ENCODE measurements around the gene GPR45.

The GPR45 gene

DNA sequence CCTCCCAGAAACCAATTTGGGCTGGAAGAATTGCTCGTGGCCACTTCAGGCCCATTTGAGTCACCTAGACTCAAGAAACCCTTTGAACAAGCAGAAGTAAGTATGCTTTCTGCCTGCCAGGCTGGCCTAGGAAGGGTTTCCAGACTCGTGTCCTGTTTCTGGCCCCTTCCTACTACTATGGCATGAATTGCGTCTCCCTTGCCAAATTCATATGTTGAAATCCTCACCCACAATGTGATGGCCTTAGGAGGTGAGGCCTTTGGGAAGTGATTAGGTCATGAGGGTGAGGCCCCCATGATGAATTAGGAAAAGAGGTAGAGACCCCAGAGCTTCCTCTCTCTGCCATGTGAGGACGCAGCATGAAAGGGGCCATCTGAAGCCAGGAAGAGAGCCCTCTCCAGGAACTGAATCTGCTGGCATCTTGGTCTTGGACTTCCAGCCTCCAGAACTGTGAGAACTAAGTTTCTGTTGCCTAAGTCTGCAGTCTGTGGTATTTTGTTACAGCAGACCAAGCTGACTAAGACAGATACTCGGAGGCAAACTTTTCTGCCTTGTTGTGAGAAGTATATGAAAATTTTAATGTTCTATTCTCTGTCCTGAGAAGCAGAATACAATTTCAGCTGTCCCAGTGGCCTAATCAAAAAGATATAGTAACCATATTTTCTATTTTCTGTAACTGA, 13.1 kb downstream of the GPR45 start:
- DNase-seq, result no peak

DNA sequence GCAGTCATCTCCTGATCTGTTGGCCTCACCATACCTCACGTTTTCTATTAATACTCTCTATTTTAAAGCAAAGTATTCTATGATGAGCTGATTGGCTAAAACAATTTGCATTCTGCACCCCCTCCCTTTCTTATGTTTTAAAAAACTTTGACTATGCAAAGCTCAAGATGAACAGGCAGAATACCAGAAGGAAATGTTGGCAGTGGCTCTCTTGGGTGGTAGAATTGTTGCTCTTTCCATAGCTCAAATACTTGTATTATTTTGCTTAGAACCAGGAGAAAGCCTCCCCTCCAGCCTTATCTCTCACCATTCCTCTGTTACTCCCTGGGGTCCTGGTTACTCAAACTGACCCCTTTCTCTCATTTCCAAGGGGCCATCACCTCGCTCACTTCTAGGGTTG, 14.4 kb downstream of the GPR45 start:
- DNase-seq, result no peak

DNA sequence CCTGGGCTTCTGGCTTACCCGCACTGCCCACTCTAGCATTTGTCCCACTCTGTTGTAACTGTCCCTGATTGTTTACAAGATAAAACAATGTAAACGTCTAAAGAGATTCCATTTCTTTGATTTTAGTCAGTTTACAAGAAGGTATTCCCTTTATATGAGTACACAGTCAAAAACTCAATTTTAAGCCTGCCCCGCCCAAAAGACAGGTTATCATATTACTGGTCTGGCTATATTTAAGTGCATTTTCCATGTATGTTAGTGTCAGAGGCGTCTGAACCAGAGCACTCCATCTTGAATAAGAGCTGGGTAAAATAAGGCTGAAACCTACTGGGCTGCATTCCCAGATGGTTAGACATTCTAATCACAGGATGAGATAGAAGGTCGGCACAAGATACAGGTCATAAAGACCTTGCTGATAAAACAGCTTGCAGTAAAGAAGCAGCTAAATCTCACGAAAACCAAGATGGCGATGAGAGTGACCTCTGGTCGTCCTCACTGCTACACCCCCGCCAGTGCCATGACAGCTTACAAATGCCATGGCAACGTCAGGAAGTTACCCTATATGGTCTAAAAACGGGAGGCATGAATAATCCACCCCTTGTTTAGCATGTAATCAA, 15.0 kb downstream of the GPR45 start:
- no peak for DNase-seq

DNA sequence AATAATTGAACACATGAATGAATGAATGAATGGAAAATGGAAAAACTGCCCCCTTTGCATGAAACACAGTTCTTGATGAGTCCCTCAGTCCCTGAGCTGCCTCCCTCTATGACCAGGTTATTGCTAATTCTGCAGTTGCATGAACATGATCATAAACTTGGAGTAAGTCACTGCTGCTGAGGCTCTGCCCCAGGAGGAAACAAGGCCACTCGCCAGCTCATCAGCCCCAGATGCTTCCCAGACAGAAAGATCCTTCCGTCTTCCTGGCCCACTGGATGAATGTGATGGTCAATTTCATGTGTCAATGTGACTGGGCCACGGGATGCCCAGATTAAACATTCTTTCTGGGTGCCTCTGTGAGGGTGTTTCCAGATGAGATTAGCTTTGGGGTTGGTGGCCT, 16.4 kb downstream of the GPR45 start:
- no peak for DNase-seq

DNA sequence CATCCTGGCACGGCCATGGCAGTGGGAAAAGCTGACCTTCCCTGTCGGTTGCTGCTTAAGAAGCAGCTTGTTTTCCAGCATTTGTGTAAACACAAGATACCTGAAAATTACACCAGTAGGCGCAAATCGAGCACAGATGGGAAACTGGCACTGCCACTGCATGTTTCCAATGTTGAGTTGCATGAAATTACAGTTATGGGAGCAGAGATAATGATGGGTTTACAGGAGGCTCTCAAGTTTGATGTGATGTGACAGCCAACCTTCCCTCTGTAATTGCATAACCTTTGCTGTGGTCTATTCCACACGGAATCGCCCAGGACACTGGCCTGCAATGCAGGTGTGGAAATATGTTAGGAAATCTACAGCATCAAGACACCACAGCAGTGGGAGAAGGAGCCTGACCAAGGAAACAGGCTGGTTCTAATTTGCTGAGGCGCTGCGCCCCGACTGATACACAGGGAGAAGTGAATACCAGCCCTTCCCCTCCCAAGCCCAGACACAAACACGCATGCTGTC, 17.4 kb downstream of the GPR45 start:
- DNase-seq, result no peak

DNA sequence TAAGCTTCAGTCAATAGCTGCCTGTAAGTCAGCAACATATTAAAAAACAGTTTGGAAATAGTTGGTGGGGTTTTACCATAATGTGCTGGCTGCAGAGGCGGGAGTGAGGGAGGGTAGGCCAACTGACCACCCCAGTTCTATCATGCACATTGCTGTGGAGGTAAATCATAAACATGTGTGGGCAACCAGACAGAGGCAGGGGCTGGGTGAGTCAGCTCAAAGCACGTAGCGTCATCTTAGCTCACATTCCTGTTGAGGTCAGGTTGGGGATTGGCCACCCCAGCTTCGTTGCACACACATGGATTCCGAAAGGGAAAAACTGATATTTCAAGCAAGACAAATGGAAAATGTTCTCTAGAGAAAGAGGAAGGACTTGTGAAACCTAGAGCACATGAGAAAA, 19.5 kb downstream of the GPR45 start:
- no peak for DNase-seq

DNA sequence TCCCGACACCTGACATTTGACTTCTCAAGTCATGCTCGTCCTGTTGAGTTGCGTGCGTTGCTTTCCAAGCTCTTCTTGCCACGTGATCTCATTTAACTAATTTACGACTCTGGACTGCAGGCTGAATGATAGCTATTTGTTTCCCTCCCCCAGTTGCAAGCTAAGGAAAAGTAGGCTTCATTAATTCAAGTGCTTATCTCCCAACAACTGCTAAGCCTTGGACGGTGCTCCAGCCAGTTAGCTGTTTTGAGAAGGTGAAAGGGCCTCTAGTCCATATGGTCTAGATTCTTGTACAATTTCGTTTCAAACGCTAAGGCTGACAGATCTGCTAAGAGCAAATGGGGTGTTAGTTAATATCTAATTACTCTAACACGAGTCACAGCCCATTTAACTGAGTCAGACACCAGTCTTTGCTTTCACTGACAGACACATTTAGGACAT, 21.1 kb downstream of the GPR45 start:
- no peak for DNase-seq

DNA sequence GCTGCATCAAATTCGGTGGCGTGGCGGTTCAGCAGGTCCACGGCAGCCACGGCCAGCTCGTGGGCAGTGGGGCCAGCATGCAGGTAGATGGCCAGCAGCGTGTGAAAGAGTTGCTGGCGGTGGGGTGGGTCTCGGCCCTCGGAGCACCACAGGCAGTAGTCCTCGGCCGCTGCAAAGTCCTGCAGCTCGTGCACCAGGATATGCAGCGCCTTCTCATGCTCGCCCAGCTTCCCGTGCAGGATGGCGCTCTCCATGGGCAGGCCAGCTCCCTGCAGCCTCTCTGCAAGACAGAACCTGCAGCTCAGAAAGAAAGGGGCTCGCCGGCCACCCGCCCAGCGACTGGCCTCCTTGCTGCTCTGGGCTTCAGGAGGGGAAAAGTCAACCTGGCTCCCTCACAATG, 27.9 kb downstream of the GPR45 start:
- no peak for DNase-seq

DNA sequence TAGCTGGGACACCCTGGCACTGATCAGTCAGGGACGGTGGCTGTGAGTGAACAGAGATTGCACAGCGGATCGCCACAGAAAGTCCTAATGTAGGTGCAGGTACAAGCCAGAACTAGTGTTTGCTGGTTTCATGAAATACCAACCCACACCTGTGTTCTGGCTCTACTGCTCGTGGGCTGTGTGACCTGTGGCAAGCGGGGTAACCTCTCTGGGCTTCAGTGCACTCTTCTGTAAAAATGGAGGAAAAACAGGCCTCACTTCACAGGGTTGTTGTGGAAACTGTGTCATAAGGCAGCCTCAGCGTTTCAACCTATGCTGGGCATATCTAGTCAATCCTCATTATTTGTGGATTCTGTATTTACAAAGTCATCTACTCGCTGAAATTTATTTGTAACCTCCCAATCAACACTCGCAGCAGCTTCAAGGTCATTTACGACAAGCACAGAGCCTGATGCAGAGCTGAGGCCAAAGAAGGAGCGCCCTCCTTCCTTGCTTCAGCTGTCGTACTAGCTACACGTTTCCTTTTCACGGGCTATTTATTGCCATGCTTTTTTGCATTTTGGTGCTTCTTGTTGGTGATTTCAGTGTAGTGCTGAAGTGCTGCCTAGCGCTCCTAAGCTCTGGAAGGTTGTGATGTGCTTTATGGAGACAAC, 30.0 kb downstream of the GPR45 start:
- no peak for DNase-seq

DNA sequence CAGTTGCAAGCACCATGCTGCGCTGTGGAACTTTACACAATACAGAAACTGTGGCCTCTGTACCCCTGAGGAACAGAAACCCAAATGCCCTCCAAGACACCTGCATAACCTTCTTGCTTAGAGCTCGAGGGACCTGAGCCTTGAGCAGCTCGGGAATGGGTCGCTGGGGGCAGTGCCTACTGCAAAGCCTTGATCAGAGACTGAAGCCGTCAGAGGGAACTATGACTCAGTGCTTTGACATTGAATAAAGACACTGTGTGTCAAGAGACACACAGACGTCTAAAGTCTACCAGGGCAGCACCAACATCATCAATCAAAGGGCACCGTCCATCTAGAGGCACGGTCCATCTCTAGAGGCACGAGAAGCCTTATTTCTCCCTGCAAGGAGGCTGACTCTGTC, 30.6 kb downstream of the GPR45 start:
- no peak for DNase-seq

DNA sequence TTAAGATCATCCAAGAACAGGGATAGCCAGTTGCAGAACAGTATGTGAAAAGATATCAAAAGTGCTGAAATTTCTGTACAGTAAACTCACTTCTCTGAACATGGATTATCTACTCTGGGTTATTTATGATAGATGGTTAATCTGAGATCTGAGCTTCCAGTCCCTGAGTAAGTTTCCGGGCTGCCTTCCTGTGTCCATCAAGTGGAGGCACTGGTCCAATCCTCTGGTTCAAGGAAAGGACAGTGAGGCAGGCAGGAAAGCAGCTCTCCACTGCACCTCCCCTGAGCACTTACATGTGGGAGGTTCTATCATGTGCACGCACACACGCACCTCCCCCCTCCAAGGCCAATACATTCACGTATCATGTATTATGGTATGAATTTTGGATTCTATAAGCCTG, 32.5 kb downstream of the GPR45 start:
- no peak for DNase-seq

DNA sequence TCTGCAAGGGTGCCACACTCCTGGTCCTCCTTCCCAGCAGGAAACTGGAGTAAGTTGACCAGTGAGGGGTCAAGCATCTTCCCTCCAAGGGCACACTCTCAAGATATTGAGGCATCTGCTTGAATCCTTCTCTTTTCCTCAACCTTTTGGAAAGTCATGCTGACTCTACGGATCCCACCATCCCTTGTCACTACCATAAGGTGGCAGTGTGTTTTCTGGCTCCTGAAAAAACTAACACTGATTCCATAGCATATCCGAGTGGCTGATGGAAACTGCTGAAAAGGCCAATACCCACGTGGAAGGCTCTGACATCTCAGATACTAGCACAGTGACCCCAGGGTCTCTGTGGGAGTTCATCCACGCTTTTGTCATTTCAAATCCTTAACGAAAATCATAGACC, 37.1 kb downstream of the GPR45 start:
- no peak for DNase-seq

DNA sequence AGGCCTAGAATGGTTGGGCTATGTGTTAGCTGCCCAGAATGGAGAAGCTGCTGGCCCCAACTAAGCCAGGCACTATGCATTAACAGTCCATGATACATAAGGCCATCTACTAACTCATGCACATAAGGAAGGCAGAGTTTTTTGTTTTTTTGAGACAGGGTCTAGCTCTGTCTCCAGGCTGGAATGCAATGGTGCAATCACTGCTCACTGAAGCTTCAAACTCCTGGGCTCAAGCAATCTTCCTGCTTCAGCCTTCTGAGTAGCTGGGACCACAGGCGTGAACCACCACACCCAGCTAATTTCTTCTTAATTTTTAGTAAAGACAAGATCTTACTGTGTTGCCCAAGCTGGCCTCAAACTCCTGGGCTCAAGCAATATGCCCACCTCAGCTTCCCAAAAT, 37.6 kb downstream of the GPR45 start:
- no peak for DNase-seq

DNA sequence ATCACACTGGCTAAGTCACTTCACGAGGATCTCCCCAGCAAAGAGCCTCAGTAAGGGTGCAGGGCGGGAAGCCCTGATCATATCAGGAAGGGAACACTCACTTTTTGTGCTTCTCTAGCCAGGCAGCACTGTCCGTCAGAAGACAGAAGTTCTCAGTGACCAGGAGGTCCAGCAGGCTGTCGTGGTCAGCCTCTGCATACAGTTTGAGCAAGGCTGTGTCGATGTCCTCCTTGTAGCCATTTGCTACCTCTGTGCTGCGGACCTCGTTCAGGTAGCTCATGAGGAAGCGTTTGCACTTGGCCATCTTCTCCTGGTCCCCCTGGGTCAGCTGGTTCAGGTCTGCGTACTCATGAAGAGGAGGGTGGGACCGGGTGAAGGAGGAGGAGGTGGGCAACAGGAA, 38.7 kb downstream of the GPR45 start:
- DNase-seq, result no peak

DNA sequence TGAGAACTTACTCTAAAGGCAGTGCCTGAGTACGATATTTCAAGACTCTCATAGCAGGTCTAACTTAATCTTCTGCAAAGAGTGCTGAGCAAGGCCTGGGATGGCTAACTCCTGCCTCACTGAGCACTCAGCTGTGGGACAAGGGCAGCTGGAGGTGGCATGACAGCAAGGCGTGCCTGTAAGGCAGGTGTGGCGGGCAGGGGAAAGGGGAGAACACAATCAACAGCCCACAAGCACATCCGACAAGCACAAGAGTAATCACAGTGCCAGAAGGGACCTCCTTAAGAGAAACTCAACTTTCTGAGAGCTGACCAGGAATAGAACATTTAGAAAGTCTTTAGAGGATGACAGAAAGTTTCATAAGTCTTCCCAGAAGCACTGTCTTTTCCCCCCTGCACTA, 42.0 kb downstream of the GPR45 start:
- DNase-seq, result no peak

DNA sequence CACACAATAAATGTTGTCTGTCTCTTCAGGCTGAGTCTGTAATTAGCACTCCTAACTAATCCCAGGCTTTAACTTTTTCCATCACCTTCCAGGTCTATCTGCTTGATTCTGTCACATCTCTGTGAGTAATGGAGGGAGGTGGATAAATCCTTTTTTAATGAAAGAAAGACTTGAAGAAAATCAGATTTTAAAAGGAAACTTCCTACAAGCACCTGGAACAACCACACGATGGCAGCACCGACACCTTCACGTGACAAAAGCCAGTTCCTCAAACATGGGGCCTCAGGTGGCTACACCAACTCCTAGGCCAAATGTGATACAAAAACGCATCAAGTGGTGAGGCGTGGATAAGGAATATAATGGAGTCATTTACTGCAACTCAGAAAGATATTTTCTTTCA, 46.1 kb downstream of the GPR45 start:
- no peak for DNase-seq

DNA sequence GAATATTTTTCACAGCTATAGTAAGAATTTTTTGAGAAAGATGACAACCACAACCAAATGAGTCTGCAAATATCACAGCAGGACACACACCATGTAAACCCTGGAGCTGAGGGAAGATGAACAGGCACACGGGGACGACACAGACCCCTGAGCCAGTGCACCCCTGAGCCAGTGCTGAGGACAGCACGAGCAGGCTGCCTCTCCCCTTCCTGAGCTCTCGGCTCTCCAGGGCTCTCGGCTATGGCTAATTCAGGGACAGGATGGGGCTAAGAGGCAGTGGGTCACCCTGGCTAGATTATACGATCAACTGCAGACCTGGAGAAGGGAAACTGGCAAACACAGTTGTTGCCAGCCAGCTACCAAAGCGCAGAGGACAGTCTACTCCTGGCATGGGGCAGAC, 46.6 kb downstream of the GPR45 start:
- DNase-seq, result no peak

DNA sequence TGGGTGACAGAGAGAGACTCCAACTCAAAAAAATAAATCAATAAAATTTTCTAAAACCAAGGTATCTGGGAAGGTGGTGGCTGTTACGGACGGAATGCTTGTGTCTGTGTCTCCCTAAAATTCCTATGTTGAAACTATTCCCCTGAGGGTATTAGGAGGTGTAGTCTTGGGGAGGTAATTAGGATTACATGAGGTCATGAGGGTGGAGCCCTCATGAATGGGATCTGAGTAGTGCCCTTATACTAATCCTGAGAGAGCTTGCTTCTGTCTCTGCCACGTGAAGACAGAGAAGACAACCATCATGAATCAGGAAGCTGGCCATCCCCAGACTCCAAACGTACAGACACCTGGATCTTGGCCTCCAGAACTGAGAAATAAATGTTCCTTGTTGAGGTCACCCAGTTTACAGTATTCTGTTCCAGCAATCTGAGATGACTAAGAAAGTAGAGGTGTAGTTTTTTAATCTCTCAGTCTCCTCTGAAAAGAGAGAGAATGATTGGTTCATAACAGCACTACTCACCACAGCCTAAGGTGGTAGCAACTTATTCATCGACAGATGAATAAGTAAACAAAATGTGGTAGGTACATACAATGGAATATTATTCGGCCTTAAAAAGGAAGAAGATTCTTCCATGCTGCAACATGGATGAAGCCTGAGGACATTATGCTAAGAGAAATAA, 49.6 kb downstream of the GPR45 start:
- no peak for DNase-seq

DNA sequence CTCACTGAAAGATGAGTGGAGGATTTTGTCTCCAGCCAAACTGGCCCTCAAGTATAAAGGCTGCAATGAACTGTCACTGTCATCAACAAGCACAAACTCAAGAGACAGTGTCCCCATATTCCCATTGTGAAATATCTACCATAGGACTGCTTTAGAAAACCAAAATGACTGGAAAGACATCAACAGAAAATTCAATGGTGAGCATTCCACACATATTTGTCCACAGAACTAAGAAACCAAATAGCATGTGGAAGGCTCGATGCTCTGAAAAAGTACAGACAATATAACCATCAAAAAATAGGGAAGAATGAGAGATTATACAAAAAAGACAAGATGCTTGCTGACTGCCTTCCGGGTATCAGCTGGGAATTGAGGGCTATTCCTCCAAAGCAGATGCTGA, 50.4 kb downstream of the GPR45 start:
- DNase-seq, result no peak

Data from NCI-H748 treated with DMSO at 0.1 percent for 48 hours (cell line).